ENCODE data around the gene MAFG. TPM values are rescaled to one million over a fixed set of nuclear protein-coding genes. Genes with fewer than 3 reads are reported as not detected.

MAFG gene
- total and polyA plus RNA-seq, 2 of the 13 experiments (the other 11 are each of a cell fraction or from before 2014, with no cell fraction given): 14.5 to 20.0 TPM

- TF ChIP-seq ZNF713 (CRISPR knock-in tag; IDR thresholded peaks at IDR 0.05): no peak; the same call in 1 of the 2 replicates
- no peak; the same call in 1 of the 2 replicates for TF ChIP-seq RFX5 (IDR thresholded peaks at IDR 0.05; ENCODE audit: low read depth, low read length)
- no peak for TF ChIP-seq ATRX (CRISPR knock-in tag; IDR thresholded peaks at IDR 0.05; ENCODE audit: borderline replicate concordance)
- TF ChIP-seq ESRRA (CRISPR knock-in tag; IDR thresholded peaks at IDR 0.05; ENCODE audit: low read depth): peak; percentile 47; the same call in 1 of the 2 replicates
- no peak for TF ChIP-seq ZBTB39 (CRISPR knock-in tag; IDR thresholded peaks at IDR 0.05)
- TF ChIP-seq ZNF737 (CRISPR knock-in tag; IDR thresholded peaks at IDR 0.05; ENCODE audit: borderline replicate concordance): no peak
- peak; percentile 53; the same call in 1 of the 2 replicates for TF ChIP-seq ZNF225 (CRISPR knock-in tag; IDR thresholded peaks at IDR 0.05)
- TF ChIP-seq ZNF260 (CRISPR knock-in tag; IDR thresholded peaks at IDR 0.05; ENCODE audit: borderline replicate concordance, low read depth): no peak
- TF ChIP-seq ZNF362 (CRISPR knock-in tag; IDR thresholded peaks at IDR 0.05; ENCODE audit: borderline replicate concordance): peak; percentile 37; the same call in 1 of the 2 replicates
- peak; percentile 76 for TF ChIP-seq SSRP1 (CRISPR knock-in tag; IDR thresholded peaks at IDR 0.05)
- no peak for TF ChIP-seq ZBTB1 (CRISPR knock-in tag; IDR thresholded peaks at IDR 0.05; ENCODE audit: borderline replicate concordance)
- no peak for TF ChIP-seq HMG20B (CRISPR knock-in tag; conservative IDR thresholded peaks at IDR 0.05)
- TF ChIP-seq MAZ (IDR thresholded peaks at IDR 0.05; ENCODE audit: borderline replicate concordance, low read depth, low read length): peak; percentile 46; the same call in 1 of the 2 replicates
- TF ChIP-seq MAZ (CRISPR knock-in tag; IDR thresholded peaks at IDR 0.05; ENCODE audit: low read depth): peak; percentile 93
- no peak for TF ChIP-seq SYNCRIP (IDR thresholded peaks at IDR 0.05; ENCODE audit: insufficient read depth, low read depth, low read length)
- TF ChIP-seq TRIM22 (IDR thresholded peaks at IDR 0.05): no peak
Measured at GRCh38 chr17:81927653-81928543, at the start of gene MAFG (continued).

Measured in HepG2 (cell line).